HL-60 (cell line): ENCODE results near the gene TMEM59L.

ENCODE experiments used
- DNase-seq, 2 experiments: peaks; one replicate each; pipeline ENCODE4 v3.0.0-alpha.2; 2010 to 2020; ENCODE audit warnings: low read depth in 1 of 2, low spot score in 1 of 2
- H3K27ac ChIP-seq: fragments of 250-450 bp; sonication (Bioruptor Pico); replicated peaks from 2 replicates; pipeline ENCODE4 v1.5.1; 2020; ENCODE audit warnings: mild to moderate bottlenecking, moderate library complexity
- H3K27me3 ChIP-seq: fragments of 250-450 bp; sonication (Bioruptor Pico); 2 replicates; pipeline ENCODE4 v1.5.1; 2021; ENCODE audit warnings: mild to moderate bottlenecking, moderate library complexity; ENCODE audit not compliant: insufficient read depth, poor library complexity, severe bottlenecking
- H3K4me3 ChIP-seq: replicated peaks from 2 replicates; pipeline ENCODE4 v1.5.1; 2011; ENCODE audit warnings: mild to moderate bottlenecking, control low read depth, low read length; ENCODE audit not compliant: insufficient read depth
- GABPA ChIP-seq: IDR thresholded peaks from 2 replicates; pipeline ENCODE4 v1.6.1; 2012; ENCODE audit warnings: low read depth
- POLR2AphosphoS5 ChIP-seq: IDR thresholded peaks from 2 replicates; pipeline ENCODE4 v1.6.1; 2012; ENCODE audit warnings: low read depth
- SPI1 ChIP-seq: IDR thresholded peaks from 2 replicates; pipeline ENCODE4 v1.6.1; 2012; ENCODE audit warnings: low read depth, mild to moderate bottlenecking, borderline replicate concordance
- TF ChIP-seq, protein P1 (sequence below): IDR thresholded peaks from 2 replicates; pipeline ENCODE4 v1.6.1; 2012; ENCODE audit warnings: low read depth; ENCODE audit not compliant: insufficient replicate concordance
- TF ChIP-seq, protein P2 (sequence below): IDR thresholded peaks from one replicate; pipeline ENCODE4 v1.5.1; 2011; ENCODE audit warnings: low read length, control low read depth, inconsistent platforms; ENCODE audit not compliant: insufficient read depth

The TMEM59L gene

DNA sequence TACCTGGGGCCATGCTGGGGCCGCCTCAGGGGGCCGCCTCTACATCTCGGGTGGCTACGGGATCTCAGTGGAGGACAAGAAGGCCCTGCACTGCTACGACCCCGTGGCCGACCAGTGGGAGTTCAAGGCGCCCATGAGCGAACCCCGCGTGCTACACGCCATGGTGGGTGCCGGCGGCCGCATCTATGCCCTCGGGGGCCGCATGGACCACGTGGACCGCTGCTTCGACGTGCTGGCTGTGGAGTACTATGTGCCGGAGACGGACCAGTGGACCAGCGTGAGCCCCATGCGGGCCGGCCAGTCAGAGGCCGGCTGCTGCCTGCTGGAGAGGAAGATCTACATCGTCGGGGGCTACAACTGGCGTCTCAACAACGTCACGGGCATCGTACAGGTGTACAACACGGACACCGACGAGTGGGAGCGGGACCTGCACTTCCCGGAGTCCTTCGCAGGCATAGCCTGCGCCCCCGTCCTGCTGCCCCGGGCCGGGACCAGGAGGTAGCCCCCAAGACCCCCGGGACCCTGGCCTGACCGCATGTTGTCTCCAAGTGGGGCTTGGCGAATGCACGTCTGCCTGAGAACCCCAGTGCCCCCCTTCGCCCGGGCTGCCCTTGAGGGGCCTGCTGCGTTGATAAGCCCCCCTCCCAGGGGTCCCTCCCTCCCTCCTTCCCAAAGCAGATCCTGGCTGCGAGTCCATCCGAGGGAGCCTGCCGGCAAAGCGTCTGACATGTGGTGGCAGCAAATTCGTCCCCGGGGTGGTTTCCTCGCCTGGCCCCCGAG lies 56.3 kb downstream of the TMEM59L start:
- DNase-seq = no peak
- TF ChIP-seq GABPA (no peak), POLR2AphosphoS5 (no peak), SPI1 (no peak)
- TF ChIP-seq, protein P1, sequence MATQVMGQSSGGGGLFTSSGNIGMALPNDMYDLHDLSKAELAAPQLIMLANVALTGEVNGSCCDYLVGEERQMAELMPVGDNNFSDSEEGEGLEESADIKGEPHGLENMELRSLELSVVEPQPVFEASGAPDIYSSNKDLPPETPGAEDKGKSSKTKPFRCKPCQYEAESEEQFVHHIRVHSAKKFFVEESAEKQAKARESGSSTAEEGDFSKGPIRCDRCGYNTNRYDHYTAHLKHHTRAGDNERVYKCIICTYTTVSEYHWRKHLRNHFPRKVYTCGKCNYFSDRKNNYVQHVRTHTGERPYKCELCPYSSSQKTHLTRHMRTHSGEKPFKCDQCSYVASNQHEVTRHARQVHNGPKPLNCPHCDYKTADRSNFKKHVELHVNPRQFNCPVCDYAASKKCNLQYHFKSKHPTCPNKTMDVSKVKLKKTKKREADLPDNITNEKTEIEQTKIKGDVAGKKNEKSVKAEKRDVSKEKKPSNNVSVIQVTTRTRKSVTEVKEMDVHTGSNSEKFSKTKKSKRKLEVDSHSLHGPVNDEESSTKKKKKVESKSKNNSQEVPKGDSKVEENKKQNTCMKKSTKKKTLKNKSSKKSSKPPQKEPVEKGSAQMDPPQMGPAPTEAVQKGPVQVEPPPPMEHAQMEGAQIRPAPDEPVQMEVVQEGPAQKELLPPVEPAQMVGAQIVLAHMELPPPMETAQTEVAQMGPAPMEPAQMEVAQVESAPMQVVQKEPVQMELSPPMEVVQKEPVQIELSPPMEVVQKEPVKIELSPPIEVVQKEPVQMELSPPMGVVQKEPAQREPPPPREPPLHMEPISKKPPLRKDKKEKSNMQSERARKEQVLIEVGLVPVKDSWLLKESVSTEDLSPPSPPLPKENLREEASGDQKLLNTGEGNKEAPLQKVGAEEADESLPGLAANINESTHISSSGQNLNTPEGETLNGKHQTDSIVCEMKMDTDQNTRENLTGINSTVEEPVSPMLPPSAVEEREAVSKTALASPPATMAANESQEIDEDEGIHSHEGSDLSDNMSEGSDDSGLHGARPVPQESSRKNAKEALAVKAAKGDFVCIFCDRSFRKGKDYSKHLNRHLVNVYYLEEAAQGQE = no peak
- TF ChIP-seq, protein P2, sequence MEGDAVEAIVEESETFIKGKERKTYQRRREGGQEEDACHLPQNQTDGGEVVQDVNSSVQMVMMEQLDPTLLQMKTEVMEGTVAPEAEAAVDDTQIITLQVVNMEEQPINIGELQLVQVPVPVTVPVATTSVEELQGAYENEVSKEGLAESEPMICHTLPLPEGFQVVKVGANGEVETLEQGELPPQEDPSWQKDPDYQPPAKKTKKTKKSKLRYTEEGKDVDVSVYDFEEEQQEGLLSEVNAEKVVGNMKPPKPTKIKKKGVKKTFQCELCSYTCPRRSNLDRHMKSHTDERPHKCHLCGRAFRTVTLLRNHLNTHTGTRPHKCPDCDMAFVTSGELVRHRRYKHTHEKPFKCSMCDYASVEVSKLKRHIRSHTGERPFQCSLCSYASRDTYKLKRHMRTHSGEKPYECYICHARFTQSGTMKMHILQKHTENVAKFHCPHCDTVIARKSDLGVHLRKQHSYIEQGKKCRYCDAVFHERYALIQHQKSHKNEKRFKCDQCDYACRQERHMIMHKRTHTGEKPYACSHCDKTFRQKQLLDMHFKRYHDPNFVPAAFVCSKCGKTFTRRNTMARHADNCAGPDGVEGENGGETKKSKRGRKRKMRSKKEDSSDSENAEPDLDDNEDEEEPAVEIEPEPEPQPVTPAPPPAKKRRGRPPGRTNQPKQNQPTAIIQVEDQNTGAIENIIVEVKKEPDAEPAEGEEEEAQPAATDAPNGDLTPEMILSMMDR = no peak
- no peak overlapping the region for H3K4me3 ChIP-seq
- H3K27me3 ChIP-seq = no peaks in the 10 kb centered on the region
- no peak overlapping the region for H3K27ac ChIP-seq

DNA sequence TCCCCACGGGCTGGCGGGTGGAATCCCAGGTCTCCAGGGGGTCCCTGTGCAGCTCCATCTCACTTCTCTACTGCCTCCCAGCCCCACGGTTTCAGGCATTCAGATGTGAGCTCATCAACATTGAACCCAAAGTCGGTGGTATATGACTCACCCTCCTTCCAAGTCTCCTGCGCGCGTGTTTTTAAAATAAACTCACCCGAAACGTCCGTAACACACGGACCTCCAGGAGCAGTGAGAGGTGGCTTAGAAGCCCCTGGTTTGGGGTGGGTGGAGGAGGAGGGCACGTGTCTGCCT lies 56.8 kb downstream of the TMEM59L start:
- Histone ChIP-seq H3K27ac (no peak overlapping the region), H3K4me3 (no peak overlapping the region), H3K27me3 (no peaks in the 10 kb centered on the region)
- TF ChIP-seq SPI1 = no peak
- no peak for TF ChIP-seq GABPA
- DNase-seq = no peak

DNA sequence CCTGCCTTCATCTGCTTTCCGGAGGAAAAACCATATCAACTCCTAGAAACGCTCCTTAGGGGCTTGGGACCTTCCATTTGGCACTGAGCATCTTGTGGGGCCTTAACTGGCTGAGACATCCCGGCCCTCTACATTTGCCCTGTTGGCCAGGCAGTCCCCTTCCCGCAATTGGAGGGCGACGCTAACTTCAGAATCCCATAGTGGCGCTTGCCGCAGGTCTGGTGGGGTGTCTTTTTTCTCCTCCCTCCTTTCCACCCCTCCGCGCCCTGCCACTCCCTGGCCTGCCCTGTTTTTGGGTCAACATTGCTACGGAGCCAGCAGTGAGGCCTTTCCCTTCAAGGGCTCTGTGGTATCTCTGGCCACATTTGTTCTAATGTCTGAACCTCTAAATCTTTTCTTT lies 57.2 kb downstream of the TMEM59L start:
- TF ChIP-seq GABPA = no peak
- TF ChIP-seq, protein P1 = no peak
- TF ChIP-seq, protein P2 = no peak
- no peak for TF ChIP-seq SPI1
- TF ChIP-seq POLR2AphosphoS5 = no peak
- no peak overlapping the region for H3K4me3 ChIP-seq
- H3K27ac ChIP-seq = no peak overlapping the region

DNA sequence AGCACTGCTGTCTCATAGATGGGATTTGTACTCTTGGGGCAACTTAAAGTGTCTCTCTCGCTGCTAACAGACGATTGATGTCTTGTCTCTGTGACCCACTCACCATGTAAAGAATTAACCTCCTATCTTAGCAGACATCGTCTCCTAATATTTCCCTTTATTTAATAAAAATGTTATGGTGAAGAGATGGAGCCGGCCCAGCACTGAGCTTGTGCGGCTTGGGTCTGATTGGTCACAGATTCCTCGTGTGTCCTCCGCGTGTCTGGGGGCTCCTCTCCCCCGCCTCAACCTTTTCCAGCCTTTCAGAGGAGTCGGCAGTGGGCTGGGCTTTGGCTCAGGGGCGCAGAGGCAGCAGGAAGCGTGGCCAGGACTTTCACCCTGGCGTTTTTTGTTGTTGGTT lies 57.6 kb downstream of the TMEM59L start:
- Histone ChIP-seq H3K27me3 (no peaks in the 10 kb centered on the region), H3K4me3 (no peak overlapping the region), H3K27ac (no peak overlapping the region)
- TF ChIP-seq POLR2AphosphoS5 (no peak), SPI1 (no peak), GABPA (no peak)
- TF ChIP-seq, protein P1 = no peak
- TF ChIP-seq, protein P2 = no peak
- no peak for DNase-seq

More for the DNA sequence above, 57.2 kb downstream of the TMEM59L start:
- DNase-seq = no peak
- H3K27me3 ChIP-seq = no peaks in the 10 kb centered on the region
